ENCODE measurements around the gene SMARCC2.

SMARCC2 gene

GRCh38 chr12:56146492-56147460 is 42.5 kb downstream of the SMARCC2 start:
- no peak for DNase-seq

- DNase-seq = no peak
Observed at GRCh38 chr12:56145217-56145616, 44.1 kb downstream of the SMARCC2 start.

- no peak for DNase-seq
Observed at GRCh38 chr12:56143870-56144269, 45.4 kb downstream of the SMARCC2 start.

- DNase-seq = peak; percentile 44
Observed at GRCh38 chr12:56143217-56143616, 46.1 kb downstream of the SMARCC2 start.

GRCh38 chr12:56141946-56142784 is 47.1 kb downstream of the SMARCC2 start:
- DNase-seq = no peak

- no peak for DNase-seq
Observed at GRCh38 chr12:56137853-56138571, 51.3 kb downstream of the SMARCC2 start.

- DNase-seq = no peak
Observed at GRCh38 chr12:56134897-56135296, 54.4 kb downstream of the SMARCC2 start.

- DNase-seq = no peak
Observed at GRCh38 chr12:56130876-56131275, 58.4 kb downstream of the SMARCC2 start.

GRCh38 chr12:56129942-56130495 is 59.3 kb downstream of the SMARCC2 start:
- no peak for DNase-seq

GRCh38 chr12:56129206-56129941 is 59.9 kb downstream of the SMARCC2 start:
- peak; percentile 85 for DNase-seq

GRCh38 chr12:56128670-56129205 is 60.5 kb downstream of the SMARCC2 start:
- peak; percentile 33 for DNase-seq

GRCh38 chr12:56127888-56128669 is 61.2 kb downstream of the SMARCC2 start, which contains the start of gene ESYT1:
TSS of gene ESYT1 (plus strand) at chr12:56128267. CDS start at chr12:56128320, 53 bp downstream.
- DNase-seq = peak; percentile 100

- DNase-seq = no peak
Observed at GRCh38 chr12:56127485-56127887, 61.8 kb downstream of the SMARCC2 start.

- DNase-seq = no peak
Observed at GRCh38 chr12:56126732-56127239, 62.5 kb downstream of the SMARCC2 start.

GRCh38 chr12:56124133-56124532 is 65.2 kb downstream of the SMARCC2 start:
- DNase-seq = no peak

- DNase-seq = no peak
Observed at GRCh38 chr12:56122637-56123036, 66.6 kb downstream of the SMARCC2 start.

- no peak for DNase-seq
Observed at GRCh38 chr12:56121204-56121870, 67.9 kb downstream of the SMARCC2 start.

- no peak for DNase-seq
Observed at GRCh38 chr12:56120158-56120846, 69.0 kb downstream of the SMARCC2 start.

GRCh38 chr12:56119361-56119796 is 69.9 kb downstream of the SMARCC2 start:
- DNase-seq = peak; percentile 78

Data from CD4-positive, alpha-beta T cell treated with Interleukin-4 for 4 hours (primary cell).